HepG2 (cell line): ENCODE measurements around the gene GRIN3B. TPM values are rescaled to one million over a fixed set of nuclear protein-coding genes. Genes with fewer than 3 reads are reported as not detected.

Experiments used
- CEBPG ChIP-seq: IDR thresholded peaks from 2 replicates; pipeline ENCODE4 v1.6.1; 2016
- DRAP1 ChIP-seq: IDR thresholded peaks from 2 replicates; pipeline ENCODE4 v1.6.1; 2016; ENCODE audit warnings: missing genetic modification reagents, missing compliant biosample characterization
- FOXA3 ChIP-seq: IDR thresholded peaks from 2 replicates; pipeline ENCODE4 v1.6.1; 2016; ENCODE audit warnings: missing genetic modification reagents, missing compliant biosample characterization
- HMGXB3 ChIP-seq: sonication (generic); formaldehyde crosslinking; IDR thresholded peaks from 2 replicates; pipeline ENCODE4 v1.4.0; 2020; ENCODE audit warnings: missing genetic modification reagents, borderline replicate concordance
- LBX2 ChIP-seq: sonication (generic); formaldehyde crosslinking; IDR thresholded peaks from 2 replicates; pipeline ENCODE4 v1.5.0; 2020; ENCODE audit warnings: missing genetic modification reagents, mild to moderate bottlenecking, borderline replicate concordance
- MATR3 ChIP-seq: sonication (generic); formaldehyde crosslinking; IDR thresholded peaks from 2 replicates; pipeline ENCODE4 v1.4.0; 2020; ENCODE audit warnings: missing genetic modification reagents
- MAX ChIP-seq: IDR thresholded peaks from 2 replicates; pipeline ENCODE4 v1.6.1; 2012; ENCODE audit warnings: inconsistent platforms
- NR2F6 ChIP-seq, 2 experiments: IDR thresholded peaks; 2 replicates each; pipeline ENCODE4 v1.6.1; 2016; ENCODE audit warnings: antibody characterized with exemption in 1 of 2, mild to moderate bottlenecking in 1 of 2
- PAF1 ChIP-seq: IDR thresholded peaks from 2 replicates; pipeline ENCODE4 v1.6.1; 2016; ENCODE audit warnings: missing genetic modification reagents, missing compliant biosample characterization
- PHB2 ChIP-seq: fragments of 450-650 bp; IDR thresholded peaks from 2 replicates; pipeline ENCODE4 v1.6.1; 2018; ENCODE audit not compliant: partially characterized antibody
- TEF ChIP-seq: sonication (generic); formaldehyde crosslinking; IDR thresholded peaks from 2 replicates; pipeline ENCODE4 v1.5.0; 2020; ENCODE audit warnings: missing genetic modification reagents
- ZBTB3 ChIP-seq: sonication (generic); formaldehyde crosslinking; IDR thresholded peaks from 2 replicates; pipeline ENCODE4 v1.4.0; 2020; ENCODE audit warnings: low read depth, mild to moderate bottlenecking, moderate library complexity, missing genetic modification reagents, borderline replicate concordance
- ZBTB42 ChIP-seq: sonication (generic); formaldehyde crosslinking; IDR thresholded peaks from 2 replicates; pipeline ENCODE4 v1.5.0; 2020; ENCODE audit warnings: mild to moderate bottlenecking, missing genetic modification reagents
- ZBTB7A ChIP-seq: sonication (generic); formaldehyde crosslinking; IDR thresholded peaks from 2 replicates; pipeline ENCODE4 v1.8.0; 2022; ENCODE audit warnings: mild to moderate bottlenecking, missing genetic modification reagents
- ZFAT ChIP-seq: sonication (generic); formaldehyde crosslinking; conservative IDR thresholded peaks from 2 replicates; pipeline ENCODE4 v1.8.1; 2023; ENCODE audit warnings: missing genetic modification reagents, inconsistent platforms
- ZFP37 ChIP-seq: sonication (generic); formaldehyde crosslinking; IDR thresholded peaks from 2 replicates; pipeline ENCODE4 v1.4.0; 2020; ENCODE audit warnings: missing genetic modification reagents, borderline replicate concordance
- ZNF33B ChIP-seq: sonication (generic); formaldehyde crosslinking; IDR thresholded peaks from 2 replicates; pipeline ENCODE4 v1.5.1; 2020; ENCODE audit warnings: mild to moderate bottlenecking, missing genetic modification reagents
- ZNF609 ChIP-seq: sonication (generic); formaldehyde crosslinking; IDR thresholded peaks from 2 replicates; pipeline ENCODE4 v1.4.0; 2020; ENCODE audit warnings: mild to moderate bottlenecking, missing genetic modification reagents, borderline replicate concordance
- polyA plus RNA-seq, 8 experiments: library from polyadenylated mRNA; depleted of rRNA in 3 of 8; stranded (reverse) in 7 of 8; unstranded in 1 of 8; fragments of >200 nt; fragmentation: Illumina TruSeq in 4 of 8; extraction: Trizol in 4 of 8; gene quantifications; 2 replicates each; pipeline versions ENCODE4 v1.2.1 to v1.2.3, GENCODE V29; 2011 to 2016; ENCODE audit warnings: low read depth in 4 of 8, missing spikeins in 1 of 8, mixed read lengths in 1 of 8; ENCODE audit not compliant: insufficient read depth in 1 of 8
- total RNA-seq, 5 experiments: library from RNA; depleted of rRNA; stranded (reverse); fragments of >200 nt; fragmentation: Illumina TruSeq; extraction: Trizol; gene quantifications; 2 replicates each; pipeline ENCODE4 v1.2.3, GENCODE V29; 2016; ENCODE audit warnings: low read depth in 1 of 5

The GRIN3B gene
- total and polyA plus RNA-seq, 2 of the 13 experiments (the other 11 are each of a cell fraction or from before 2014, with no cell fraction given) = 0.07 to 0.20 TPM

- TF ChIP-seq TEF (CRISPR knock-in tag) (no peak), PAF1 (CRISPR knock-in tag) (no peak), ZBTB42 (CRISPR knock-in tag) (no peak), ZNF609 (no peak), ZBTB3 (no peak), ZFAT (CRISPR knock-in tag) (no peak), ZNF33B (no peak), PHB2 (no peak), CEBPG (CRISPR knock-in tag) (no peak), ZBTB7A (CRISPR knock-in tag) (peak; percentile 64; the same call in 1 of the 2 replicates), ZFP37 (CRISPR knock-in tag) (no peak), LBX2 (CRISPR knock-in tag) (no peak), MAX (peak; percentile 31; the same call in 1 of the 2 replicates), DRAP1 (CRISPR knock-in tag) (no peak), HMGXB3 (CRISPR knock-in tag) (no peak), MATR3 (CRISPR knock-in tag) (no peak), NR2F6 (IDR thresholded peaks at IDR 0.05) (no peak), NR2F6 (CRISPR knock-in tag; IDR thresholded peaks at IDR 0.05) (0 out of 2 replicates have a peak, but pooled peaks have one; percentile 37), FOXA3 (peak; percentile 45; the same call in 1 of the 2 replicates)
These were observed 28.1 kb downstream of the GRIN3B start (continued) for GRCh38 chr19:1028062-1028926.
